Measurements from ENCODE around the gene RABGAP1L.

Gene RABGAP1L

GRCh38 chr1:174746024-174746808 is 586.9 kb downstream of the RABGAP1L start:
- no peak for DNase-seq (ENCODE audit: low read depth)

GRCh38 chr1:174747613-174748012 is 588.3 kb downstream of the RABGAP1L start:
- DNase-seq (ENCODE audit: low read depth): no peak

GRCh38 chr1:174748586-174748985 is 589.3 kb downstream of the RABGAP1L start:
- no peak for DNase-seq (ENCODE audit: low read depth)

GRCh38 chr1:174753131-174753530 is 593.8 kb downstream of the RABGAP1L start:
- DNase-seq (ENCODE audit: low read depth): no peak

- DNase-seq (ENCODE audit: low read depth): no peak
These were observed 602.0 kb downstream of the RABGAP1L start for GRCh38 chr1:174761335-174761734.

GRCh38 chr1:174761901-174762585 is 602.7 kb downstream of the RABGAP1L start:
- DNase-seq (ENCODE audit: low read depth): no peak

- DNase-seq (ENCODE audit: low read depth): no peak
These were observed 604.9 kb downstream of the RABGAP1L start for GRCh38 chr1:174764191-174764590.

GRCh38 chr1:174766727-174767126 is 607.4 kb downstream of the RABGAP1L start:
- no peak for DNase-seq (ENCODE audit: low read depth)

- no peak for DNase-seq (ENCODE audit: low read depth)
These were observed 609.2 kb downstream of the RABGAP1L start for GRCh38 chr1:174768516-174768915.

- no peak for DNase-seq (ENCODE audit: low read depth)
These were observed 609.6 kb downstream of the RABGAP1L start for GRCh38 chr1:174768949-174769348.

- no peak for DNase-seq (ENCODE audit: low read depth)
These were observed 610.7 kb downstream of the RABGAP1L start for GRCh38 chr1:174769961-174770549.

GRCh38 chr1:174775621-174776020 is 616.3 kb downstream of the RABGAP1L start:
- no peak for DNase-seq (ENCODE audit: low read depth)

GRCh38 chr1:174777262-174777661 is 617.9 kb downstream of the RABGAP1L start:
- no peak for DNase-seq (ENCODE audit: low read depth)

GRCh38 chr1:174785510-174785909 is 626.2 kb downstream of the RABGAP1L start:
- no peak for DNase-seq (ENCODE audit: low read depth)

- no peak for DNase-seq (ENCODE audit: low read depth)
These were observed 627.0 kb downstream of the RABGAP1L start for GRCh38 chr1:174786358-174786757.

- no peak for DNase-seq (ENCODE audit: low read depth)
These were observed 627.4 kb downstream of the RABGAP1L start for GRCh38 chr1:174786760-174787159.

GRCh38 chr1:174788981-174789380 is 629.7 kb downstream of the RABGAP1L start:
- DNase-seq (ENCODE audit: low read depth): no peak

- DNase-seq (ENCODE audit: low read depth): no peak
These were observed 630.1 kb downstream of the RABGAP1L start for GRCh38 chr1:174789399-174789798.

- no peak for DNase-seq (ENCODE audit: low read depth)
These were observed 632.5 kb downstream of the RABGAP1L start for GRCh38 chr1:174791863-174792262.

GRCh38 chr1:174794861-174795260 is 635.5 kb downstream of the RABGAP1L start:
- no peak for DNase-seq (ENCODE audit: low read depth)

GRCh38 chr1:174795806-174796205 is 636.5 kb downstream of the RABGAP1L start:
- DNase-seq (ENCODE audit: low read depth): no peak

- DNase-seq (ENCODE audit: low read depth): no peak
These were observed 638.1 kb downstream of the RABGAP1L start for GRCh38 chr1:174797398-174797797.

GRCh38 chr1:174799136-174799479 is 639.8 kb downstream of the RABGAP1L start:
- DNase-seq (ENCODE audit: low read depth): no peak

All from stimulated activated CD8-positive, alpha-beta memory T cell treated with anti-CD3 and anti-CD28 coated beads, Interleukin-7, amount 100 ng/mL, for 24 hours (primary cell).